Large intestine (tissue), 3 donors: ENCODE measurements around the gene PIK3C2G. TPM values are rescaled to one million over a fixed set of nuclear protein-coding genes. Genes with fewer than 3 reads are reported as not detected.

Experiments used
- DNase-seq, 2 donors: peaks; one replicate each; pipeline versions ENCODE4 v3.0.0 to v3.0.0-alpha.2; 2013
- H3K27ac ChIP-seq: one replicate; pipeline ENCODE4 v1.5.1; 2013; ENCODE audit warnings: low read length
- H3K27me3 ChIP-seq: 2 replicates; pipeline ENCODE4 v1.6.1; 2013; ENCODE audit warnings: low read length; ENCODE audit not compliant: control insufficient read depth, insufficient read depth
- H3K36me3 ChIP-seq: 2 replicates; pipeline ENCODE4 v1.6.1; 2013; ENCODE audit warnings: low read length; ENCODE audit not compliant: control insufficient read depth, insufficient read depth
- H3K4me1 ChIP-seq: one replicate; pipeline ENCODE4 v1.6.1; 2013; ENCODE audit warnings: low read length; ENCODE audit not compliant: control insufficient read depth, insufficient read depth
- H3K4me3 ChIP-seq: one replicate; pipeline ENCODE4 v1.5.1; 2013; ENCODE audit warnings: low read length
- H3K9me3 ChIP-seq: one replicate; pipeline ENCODE4 v1.6.1; 2013; ENCODE audit warnings: mild to moderate bottlenecking, low read depth, low read length, moderate library complexity; ENCODE audit not compliant: control insufficient read depth
- WGBS: methylation state at CpG from one replicate; pipeline ENCODE4 v1.1.5; 2013; ENCODE audit warnings: low lambda C conversion rate; ENCODE audit not compliant: insufficient coverage; 5-methylcytosine and 5-hydroxymethylcytosine counted together
- polyA plus RNA-seq: library from polyadenylated mRNA; unstranded; fragments of 120-200 nt; gene quantifications from one replicate; pipeline ENCODE4 v1.2.1, GENCODE V29; 2013

Gene PIK3C2G
- polyA plus RNA-seq, 1 donor = 2.1 TPM

DNA sequence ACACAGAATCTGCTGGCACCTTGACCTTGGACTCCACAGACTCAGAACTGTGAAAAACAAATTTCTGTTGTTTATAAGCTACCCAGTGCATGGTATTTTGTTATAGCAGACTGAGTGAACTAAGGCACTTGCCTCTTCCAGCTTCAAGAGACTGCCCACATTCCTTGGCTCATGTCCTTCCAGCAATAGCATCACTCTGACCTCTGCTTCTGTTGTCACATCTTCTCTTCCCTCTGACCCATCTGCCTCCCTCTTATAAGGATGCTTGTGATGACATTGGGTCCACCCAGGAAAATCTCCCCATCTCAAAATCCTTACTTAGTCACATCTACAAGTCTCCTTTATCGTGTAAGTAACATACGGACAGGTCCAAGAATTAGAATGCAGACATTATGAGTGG, 200.4 kb downstream of the PIK3C2G start:
- no peaks in the 10 kb centered on the region for H3K27me3 ChIP-seq
- WGBS = no CpG with 5 or more reads among the region's 2 CpGs
- DNase-seq = no peak

DNA sequence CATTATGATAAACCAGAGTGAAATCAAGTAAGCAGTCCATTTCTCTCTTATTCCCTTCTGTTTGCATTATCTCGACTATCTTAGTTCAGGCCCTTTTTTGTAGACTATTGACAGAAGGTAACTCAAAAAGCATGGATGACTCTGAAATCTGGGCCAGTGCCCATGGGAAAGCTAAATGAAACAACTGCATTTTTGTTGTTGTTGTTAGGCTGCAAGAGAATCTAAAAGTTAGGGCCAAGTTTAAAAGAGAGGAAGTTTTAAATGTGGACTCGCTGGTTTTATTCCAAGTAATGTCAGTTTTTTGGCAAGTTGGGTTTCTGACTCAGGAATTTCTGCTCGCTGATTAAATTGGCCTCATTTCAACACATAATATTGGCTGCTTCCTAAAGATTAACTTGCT, 201.1 kb downstream of the PIK3C2G start:
- no peak overlapping the region for H3K4me3 ChIP-seq
- no CpG with 5 or more reads among the region's 3 CpGs for WGBS
- no peak overlapping the region for H3K27ac ChIP-seq

More for the DNA sequence above, 200.4 kb downstream of the PIK3C2G start:
- Histone ChIP-seq H3K4me3 (no peak overlapping the region), H3K36me3 (no peaks in the 10 kb centered on the region), H3K9me3 (no peaks in the 10 kb centered on the region), H3K27ac (no peak overlapping the region), H3K4me1 (no peaks in the 10 kb centered on the region)

DNA sequence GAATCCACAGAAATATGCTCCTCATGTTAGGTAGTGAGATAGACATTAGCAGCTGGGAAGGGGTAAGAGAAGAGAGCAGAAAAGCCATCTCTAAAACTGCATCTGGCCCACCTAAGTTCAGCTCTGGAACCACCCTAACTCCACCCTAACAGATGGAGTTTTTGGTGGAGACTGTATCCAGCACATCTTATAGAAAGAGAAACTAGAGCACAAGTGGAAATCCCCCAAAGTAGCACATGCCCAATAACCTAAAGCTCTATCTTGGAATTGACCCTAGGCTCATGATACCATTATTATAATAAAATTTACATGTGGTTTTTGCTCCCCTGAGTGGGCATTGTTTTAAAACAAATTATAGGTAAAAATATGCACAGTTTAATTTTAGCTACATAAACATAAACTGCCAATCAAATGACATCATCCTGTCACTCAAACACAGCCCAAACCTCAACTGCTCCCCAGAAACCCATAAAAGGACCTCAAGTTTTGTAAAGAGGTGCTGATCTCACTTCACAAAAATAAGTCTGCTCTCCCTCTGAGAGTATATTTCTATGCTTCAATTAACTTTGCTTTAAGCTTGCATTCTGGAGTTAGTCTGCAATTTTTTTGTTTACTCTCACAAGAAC, 206.4 kb downstream of the PIK3C2G start:
- DNase-seq = no peak
- no peak overlapping the region for H3K27ac ChIP-seq

More for the DNA sequence above, 201.1 kb downstream of the PIK3C2G start:
- H3K27me3 ChIP-seq = no peaks in the 10 kb centered on the region
- H3K36me3 ChIP-seq = no peaks in the 10 kb centered on the region
- no peaks in the 10 kb centered on the region for H3K9me3 ChIP-seq
- no peaks in the 10 kb centered on the region for H3K4me1 ChIP-seq
- no peak for DNase-seq

DNA sequence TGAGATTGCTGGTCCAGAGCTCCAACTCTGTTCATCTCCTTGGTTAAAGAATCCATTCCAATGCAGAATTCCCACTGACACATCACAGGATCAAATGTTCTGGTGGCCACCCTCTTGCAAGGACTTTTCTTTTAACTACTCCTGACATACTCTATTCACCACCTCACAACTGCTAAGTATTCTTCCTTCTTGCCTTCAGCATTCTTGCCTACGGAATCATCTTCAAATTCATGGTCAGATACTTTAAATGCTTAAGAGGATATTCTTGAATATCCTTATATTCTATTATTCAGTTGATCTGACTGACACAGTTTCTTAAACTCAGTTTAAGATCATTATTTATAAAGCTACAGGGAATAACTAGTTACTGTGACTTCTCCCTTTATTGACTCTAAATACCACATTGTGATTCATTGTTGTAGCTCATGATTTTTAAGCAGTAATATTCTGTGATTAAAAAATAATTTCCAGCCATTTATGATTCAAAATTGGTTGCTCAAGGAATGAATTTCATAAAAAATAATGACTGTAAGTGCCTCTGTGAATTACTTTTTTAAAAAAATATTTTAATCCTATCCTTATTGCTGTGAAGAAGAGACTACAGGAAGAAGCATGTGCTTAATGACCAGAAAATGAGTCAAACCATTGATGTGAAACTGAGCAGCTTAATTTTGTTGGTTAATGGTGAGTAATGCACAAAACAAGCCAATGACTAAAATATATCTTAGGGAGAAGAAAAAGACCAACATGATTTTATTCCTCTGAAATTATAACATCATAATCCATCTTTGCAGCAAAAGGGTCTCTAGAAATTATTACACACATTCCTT, 207.1 kb downstream of the PIK3C2G start:
- Histone ChIP-seq H3K27me3 (no peaks in the 10 kb centered on the region), H3K36me3 (no peaks in the 10 kb centered on the region), H3K4me1 (no peaks in the 10 kb centered on the region), H3K4me3 (no peak overlapping the region), H3K27ac (no peak overlapping the region), H3K9me3 (no peaks in the 10 kb centered on the region)
- WGBS = no CpG with 5 or more reads among the region's 1 CpG
- no peak for DNase-seq

More for the DNA sequence above, 206.4 kb downstream of the PIK3C2G start:
- no peaks in the 10 kb centered on the region for H3K4me1 ChIP-seq
- H3K36me3 ChIP-seq = no peaks in the 10 kb centered on the region
- no peak overlapping the region for H3K4me3 ChIP-seq
- H3K9me3 ChIP-seq = no peaks in the 10 kb centered on the region
- H3K27me3 ChIP-seq = no peaks in the 10 kb centered on the region

DNA sequence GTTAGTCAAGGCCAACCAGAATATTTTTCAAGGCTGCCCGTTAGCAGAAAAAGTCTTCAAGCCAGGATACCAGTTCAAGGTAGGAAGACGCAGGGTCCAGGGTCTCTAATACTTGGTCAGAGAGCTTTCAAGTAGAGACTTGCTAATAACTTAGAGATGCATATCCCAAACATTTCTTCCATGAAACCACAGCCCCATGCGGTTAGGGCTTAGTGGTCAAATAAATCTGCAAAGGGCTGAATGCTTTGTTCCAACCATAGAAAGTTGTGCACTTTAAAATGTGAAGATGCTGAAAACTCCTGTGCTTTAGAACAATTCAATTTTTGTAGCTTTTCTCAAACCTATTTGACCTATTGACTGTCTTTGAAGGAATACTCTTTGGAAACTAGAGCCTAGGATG, 208.9 kb downstream of the PIK3C2G start:
- Histone ChIP-seq H3K9me3 (no peaks in the 10 kb centered on the region), H3K4me3 (no peak overlapping the region), H3K27me3 (no peaks in the 10 kb centered on the region), H3K36me3 (no peaks in the 10 kb centered on the region), H3K4me1 (no peaks in the 10 kb centered on the region), H3K27ac (no peak overlapping the region)
- DNase-seq = no peak
- no CpG with 5 or more reads among the region's 3 CpGs for WGBS

DNA sequence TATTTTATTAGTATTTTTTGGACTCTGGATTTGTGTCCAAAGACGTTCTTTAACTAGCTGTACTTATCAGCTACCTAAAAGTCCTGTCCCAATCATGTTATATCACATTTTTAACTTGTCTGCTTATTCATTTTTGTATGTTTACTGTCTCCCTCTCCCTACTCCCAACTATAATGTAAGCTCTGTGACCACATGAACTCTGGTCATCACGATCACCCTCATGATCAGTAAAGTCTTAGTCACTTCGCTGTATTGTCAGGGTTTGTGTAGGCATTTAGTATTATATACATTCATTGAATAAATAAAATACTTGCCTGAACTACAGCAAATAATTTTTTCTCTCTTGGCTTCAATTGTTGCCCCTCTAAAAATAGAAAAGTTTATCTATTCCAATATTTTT, 211.0 kb downstream of the PIK3C2G start:
- Histone ChIP-seq H3K27ac (no peak overlapping the region), H3K9me3 (no peaks in the 10 kb centered on the region), H3K36me3 (no peaks in the 10 kb centered on the region), H3K27me3 (no peaks in the 10 kb centered on the region), H3K4me3 (no peak overlapping the region), H3K4me1 (no peaks in the 10 kb centered on the region)
- no peak for DNase-seq
- WGBS = 63% methylated on average over 1 of the region's 3 CpGs

DNA sequence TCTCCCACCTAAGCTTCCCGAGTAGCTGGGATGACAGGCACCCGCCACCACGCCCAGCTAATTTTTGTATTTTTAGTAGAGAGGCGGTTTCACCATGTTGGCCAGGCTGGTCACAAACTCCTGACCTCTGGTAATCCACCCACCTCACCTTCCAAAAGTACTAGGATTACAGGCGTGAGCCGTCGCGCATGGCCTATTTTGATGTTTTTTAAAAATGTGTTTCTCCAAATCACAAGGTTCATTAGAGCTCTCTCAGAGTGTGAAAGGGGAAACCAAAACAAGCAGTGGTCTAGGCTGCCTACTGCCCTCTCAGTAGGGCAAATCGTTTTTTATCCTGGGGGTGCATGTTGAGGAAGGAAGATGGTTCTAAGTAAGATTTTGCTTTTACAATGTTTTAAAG, 211.5 kb downstream of the PIK3C2G start:
- no CpG with 5 or more reads among the region's 9 CpGs for WGBS
- DNase-seq = no peak
- Histone ChIP-seq H3K4me1 (no peaks in the 10 kb centered on the region), H3K4me3 (no peak overlapping the region), H3K27ac (no peak overlapping the region), H3K9me3 (no peaks in the 10 kb centered on the region), H3K27me3 (no peaks in the 10 kb centered on the region), H3K36me3 (no peaks in the 10 kb centered on the region)

DNA sequence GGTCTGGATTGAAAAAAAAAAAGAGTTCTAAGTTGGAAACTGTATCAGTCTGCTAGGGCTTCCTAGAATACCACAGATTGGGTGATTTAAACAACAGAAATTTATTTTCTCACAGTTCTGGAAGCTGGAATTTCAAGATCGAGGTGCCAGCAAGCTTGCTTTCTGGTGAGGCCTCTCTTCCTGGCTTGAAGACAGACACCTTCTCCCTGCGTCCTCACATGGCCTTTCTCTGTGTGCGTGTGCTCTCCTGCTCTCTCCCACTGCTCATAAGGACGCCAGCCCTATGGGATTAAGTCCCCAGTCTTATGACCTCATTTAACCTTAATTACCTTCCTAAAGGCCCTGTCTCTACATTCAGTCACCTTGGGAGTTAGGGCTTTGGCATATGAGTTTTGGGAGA, 215.5 kb downstream of the PIK3C2G start:
- WGBS = no CpG with 5 or more reads among the region's 4 CpGs
- Histone ChIP-seq H3K27me3 (no peaks in the 10 kb centered on the region), H3K9me3 (no peaks in the 10 kb centered on the region), H3K27ac (no peak overlapping the region), H3K4me1 (peaks cover 6% of the 10 kb centered on the region), H3K4me3 (no peak overlapping the region), H3K36me3 (no peaks in the 10 kb centered on the region)
- no peak for DNase-seq

DNA sequence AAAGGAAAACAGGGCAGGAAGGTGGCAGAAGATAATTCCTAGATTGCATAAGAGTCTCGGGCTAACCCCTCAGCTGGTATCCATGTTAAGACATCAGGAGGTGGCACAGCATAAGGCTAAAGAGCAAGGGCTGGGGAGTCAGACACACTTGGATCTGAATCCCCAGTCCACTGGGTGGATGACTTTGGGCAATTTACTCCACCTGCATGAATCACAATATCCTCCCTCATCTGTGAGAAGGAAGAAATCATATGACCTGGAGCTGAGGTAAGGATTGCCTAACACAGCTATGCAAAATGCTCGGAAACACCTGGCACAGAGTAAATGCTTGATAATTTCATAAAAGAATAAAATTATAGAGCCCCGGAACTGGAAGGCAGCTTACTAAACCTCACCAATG, 217.9 kb downstream of the PIK3C2G start:
- Histone ChIP-seq H3K4me3 (no peak overlapping the region), H3K27me3 (no peaks in the 10 kb centered on the region), H3K36me3 (no peaks in the 10 kb centered on the region), H3K9me3 (no peaks in the 10 kb centered on the region), H3K27ac (peak overlapping the region; percentile 68), H3K4me1 (peaks cover 6% of the 10 kb centered on the region)
- 80% methylated on average over 1 of the region's 3 CpGs for WGBS
- peak; percentile 81 to 86 for DNase-seq

DNA sequence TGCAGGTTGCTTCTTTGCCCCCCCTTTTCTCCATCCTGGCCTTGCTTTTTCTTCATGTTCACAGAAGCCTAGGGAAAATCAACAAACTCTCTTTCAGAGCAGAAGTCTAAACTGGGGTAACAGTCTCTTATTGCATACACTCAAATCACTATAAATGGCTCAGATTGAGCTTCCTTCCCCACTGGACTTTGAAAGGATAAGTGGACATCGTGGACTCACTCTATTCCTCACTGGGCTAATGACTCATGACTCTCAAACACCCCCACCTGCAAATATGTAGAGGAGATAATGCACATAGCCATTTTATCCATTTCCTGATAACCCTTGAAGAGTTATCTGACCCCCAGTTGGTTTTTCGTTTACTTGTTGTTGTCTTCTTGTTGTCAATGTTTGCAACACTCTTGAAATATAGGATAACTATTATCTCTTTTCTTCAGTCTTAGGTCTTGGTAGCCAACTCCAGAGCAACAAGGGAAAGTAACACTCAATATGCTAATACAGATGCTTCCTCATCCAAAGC, 221.3 kb downstream of the PIK3C2G start:
- 45% methylated on average over 1 of the region's 2 CpGs for WGBS

More for the DNA sequence above, 221.3 kb downstream of the PIK3C2G start:
- peaks cover 6% of the 10 kb centered on the region for H3K4me1 ChIP-seq
- H3K36me3 ChIP-seq = no peaks in the 10 kb centered on the region
- no peaks in the 10 kb centered on the region for H3K9me3 ChIP-seq
- H3K27ac ChIP-seq = no peak overlapping the region
- no peak for DNase-seq
- H3K27me3 ChIP-seq = no peaks in the 10 kb centered on the region
- no peak overlapping the region for H3K4me3 ChIP-seq
